OCI-LY1 (cell line): ENCODE data around the gene ADAMTS3.

Experiments
- EZH2 ChIP-seq: fragments of 200-600 bp; sonication (generic), shearing (Covaris generic); IDR thresholded peaks from 2 replicates; pipeline ENCODE4 v1.8.0; 2017; ENCODE audit warnings: borderline replicate concordance, mixed run types, mild to moderate bottlenecking, antibody characterized with exemption, low read length, moderate library complexity, mixed read lengths
- TF ChIP-seq, protein P1 (sequence below): fragments of 200-600 bp; sonication (generic), shearing (Covaris generic); IDR thresholded peaks from 2 replicates; pipeline ENCODE4 v1.5.1; 2017; ENCODE audit warnings: mild to moderate bottlenecking, antibody characterized with exemption, low read length, moderate library complexity, mixed read lengths

DNA sequence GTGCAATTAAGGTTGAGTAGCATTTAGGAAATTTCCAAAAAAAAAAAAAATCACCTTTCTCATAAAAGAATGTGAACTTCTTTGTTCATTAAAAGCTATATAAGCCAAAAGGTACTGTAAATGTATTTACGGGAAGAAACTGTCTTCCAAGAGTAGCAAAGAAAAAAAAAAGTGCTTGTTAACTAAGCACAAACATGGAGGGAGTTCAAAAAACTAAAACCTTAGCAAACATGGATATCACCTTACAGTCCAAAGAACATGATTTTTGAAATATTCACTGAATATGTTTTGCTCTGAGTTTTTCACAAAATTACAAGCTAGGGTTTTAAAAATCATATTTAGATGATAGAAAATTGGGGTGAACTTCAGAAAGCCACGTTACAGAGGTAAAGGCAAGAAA is 217.5 kb downstream of the ADAMTS3 start:
- no peak for TF ChIP-seq EZH2
- TF ChIP-seq, protein P1, sequence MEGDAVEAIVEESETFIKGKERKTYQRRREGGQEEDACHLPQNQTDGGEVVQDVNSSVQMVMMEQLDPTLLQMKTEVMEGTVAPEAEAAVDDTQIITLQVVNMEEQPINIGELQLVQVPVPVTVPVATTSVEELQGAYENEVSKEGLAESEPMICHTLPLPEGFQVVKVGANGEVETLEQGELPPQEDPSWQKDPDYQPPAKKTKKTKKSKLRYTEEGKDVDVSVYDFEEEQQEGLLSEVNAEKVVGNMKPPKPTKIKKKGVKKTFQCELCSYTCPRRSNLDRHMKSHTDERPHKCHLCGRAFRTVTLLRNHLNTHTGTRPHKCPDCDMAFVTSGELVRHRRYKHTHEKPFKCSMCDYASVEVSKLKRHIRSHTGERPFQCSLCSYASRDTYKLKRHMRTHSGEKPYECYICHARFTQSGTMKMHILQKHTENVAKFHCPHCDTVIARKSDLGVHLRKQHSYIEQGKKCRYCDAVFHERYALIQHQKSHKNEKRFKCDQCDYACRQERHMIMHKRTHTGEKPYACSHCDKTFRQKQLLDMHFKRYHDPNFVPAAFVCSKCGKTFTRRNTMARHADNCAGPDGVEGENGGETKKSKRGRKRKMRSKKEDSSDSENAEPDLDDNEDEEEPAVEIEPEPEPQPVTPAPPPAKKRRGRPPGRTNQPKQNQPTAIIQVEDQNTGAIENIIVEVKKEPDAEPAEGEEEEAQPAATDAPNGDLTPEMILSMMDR, result no peak
